Vagina (tissue), 2 donors: ENCODE measurements around the gene CARM1. TPM values are rescaled to one million over a fixed set of nuclear protein-coding genes. Genes with fewer than 3 reads are reported as not detected.

Source experiments
- DNase-seq, 2 donors: peaks; one replicate each; pipeline ENCODE4 v3.0.0-alpha.2; 2017; ENCODE audit errors: extremely low spot score in 2 of 2
- H3K27ac ChIP-seq: fragments of 200-600 bp; sonication (generic); one replicate; pipeline ENCODE4 v1.5.1; 2019
- H3K27me3 ChIP-seq: fragments of 200-600 bp; sonication (generic); one replicate; pipeline ENCODE4 v1.5.1; 2019
- H3K36me3 ChIP-seq, 2 donors: fragments of 200-600 bp; sonication (generic); one replicate each; pipeline ENCODE4 v1.5.1; 2017 to 2019
- H3K4me1 ChIP-seq: fragments of 200-600 bp; sonication (generic); one replicate; pipeline ENCODE4 v1.5.1; 2019
- H3K4me3 ChIP-seq, 2 donors: fragments of 200-600 bp; sonication (generic); 1 replicate in 1 of 2; 2 replicates in 1 of 2; pipeline ENCODE4 v1.5.1; 2016 to 2019
- H3K9me3 ChIP-seq: fragments of 200-600 bp; sonication (generic); one replicate; pipeline ENCODE4 v1.5.1; 2019
- CTCF ChIP-seq, 3 experiments: fragments of 450-650 bp in 2 of 3; fragments of 200-600 bp in 1 of 3; sonication (generic) in 1 of 3; IDR thresholded peaks; one replicate each; pipeline ENCODE4 v1.5.1; 2017 to 2019; ENCODE audit warnings: antibody characterized with exemption in 3 of 3, mild to moderate bottlenecking in 2 of 3, moderate library complexity in 2 of 3
- POLR2A ChIP-seq, 2 donors: fragments of 450-650 bp; IDR thresholded peaks; one replicate each; pipeline ENCODE4 v1.6.1; 2017; ENCODE audit warnings: antibody characterized with exemption in 2 of 2, mild to moderate bottlenecking in 2 of 2, moderate library complexity in 2 of 2
- POLR2AphosphoS5 ChIP-seq, 2 donors: sonication (generic); formaldehyde crosslinking; IDR thresholded peaks; one replicate each; pipeline ENCODE4 v1.9.0; 2017; ENCODE audit warnings: antibody characterized with exemption in 2 of 2, mild to moderate bottlenecking in 2 of 2, low read depth in 1 of 2; ENCODE audit not compliant: insufficient read depth in 1 of 2
- intact Hi-C: fragments of 100-400 bp; cut with DNase I; formaldehyde crosslinking; loops from one replicate; pipeline ENCODE4 v1.15.1; 2023
- total RNA-seq: library from RNA; depleted of rRNA; stranded (reverse); fragments of >200 nt; gene quantifications from one replicate; pipeline ENCODE4 v1.2.3, GENCODE V29; 2016

The CARM1 gene
- total RNA-seq, 1 donor from 2014 or later, result 28.2 TPM

- Histone ChIP-seq H3K9me3 (no peaks in the 10 kb centered on the region), H3K4me3 (no peak overlapping the region), H3K4me1 (peaks cover 9% of the 10 kb centered on the region), H3K27ac (no peak overlapping the region), H3K27me3 (no peaks in the 10 kb centered on the region), H3K36me3 (peaks cover 4 to 48% of the 10 kb centered on the region in 2 donors)
- intact Hi-C loops, result loop anchor here (10.0 kb wide), 1 partner anchor 45 kb away; the partner anchor contains the start of gene CARM1
- DNase-seq, result no peak
- TF ChIP-seq CTCF (IDR thresholded peaks at IDR 0.05) (no peak), POLR2A (IDR thresholded peaks at IDR 0.05) (no peak), POLR2AphosphoS5 (IDR thresholded peaks at IDR 0.05; ENCODE audit: insufficient read depth in 1 of 2, low read depth in 1 of 2) (no peak)
These were observed 48.9 kb downstream of the CARM1 start for GRCh38 chr19:10920288-10920655.

- no peak overlapping the region for H3K27ac ChIP-seq
- TF ChIP-seq POLR2AphosphoS5 (IDR thresholded peaks at IDR 0.05; ENCODE audit: insufficient read depth in 1 of 2, low read depth in 1 of 2) (no peak), POLR2A (IDR thresholded peaks at IDR 0.05) (no peak), CTCF (IDR thresholded peaks at IDR 0.05) (no peak)
- H3K27me3 ChIP-seq, result no peaks in the 10 kb centered on the region
- peaks cover 4% of the 10 kb centered on the region for H3K4me1 ChIP-seq
- H3K9me3 ChIP-seq, result no peaks in the 10 kb centered on the region
- intact Hi-C loops, result loop anchor here (10.0 kb wide), 1 partner anchor 46 kb away; the partner anchor contains the start of gene CARM1
- DNase-seq, result no peak
- H3K4me3 ChIP-seq, result no peak overlapping the region
- H3K36me3 ChIP-seq, result peaks cover 4 to 48% of the 10 kb centered on the region in 2 donors
These were observed 49.4 kb downstream of the CARM1 start for GRCh38 chr19:10920781-10921180.

GRCh38 chr19:10921199-10921909 lies 50.0 kb downstream of the CARM1 start:
- peaks cover 4 to 44% of the 10 kb centered on the region in 2 donors for H3K36me3 ChIP-seq
- no peak overlapping the region for H3K4me3 ChIP-seq
- intact Hi-C loops, result loop anchor here (10.0 kb wide), 1 partner anchor 47 kb away; the partner anchor contains the start of gene CARM1
- no peak for TF ChIP-seq POLR2AphosphoS5 (IDR thresholded peaks at IDR 0.05; ENCODE audit: insufficient read depth in 1 of 2, low read depth in 1 of 2)
- no peak for TF ChIP-seq POLR2A (IDR thresholded peaks at IDR 0.05)
- TF ChIP-seq CTCF (IDR thresholded peaks at IDR 0.05), result no peak
- DNase-seq, result no peak
- no peak overlapping the region for H3K27ac ChIP-seq
- H3K9me3 ChIP-seq, result no peaks in the 10 kb centered on the region
- no peaks in the 10 kb centered on the region for H3K27me3 ChIP-seq
- H3K4me1 ChIP-seq, result no peaks in the 10 kb centered on the region

- TF ChIP-seq POLR2A (IDR thresholded peaks at IDR 0.05) (no peak), CTCF (IDR thresholded peaks at IDR 0.05) (no peak), POLR2AphosphoS5 (IDR thresholded peaks at IDR 0.05; ENCODE audit: insufficient read depth in 1 of 2, low read depth in 1 of 2) (no peak)
- Histone ChIP-seq H3K36me3 (peaks cover 4 to 39% of the 10 kb centered on the region in 2 donors), H3K27me3 (no peaks in the 10 kb centered on the region), H3K9me3 (no peaks in the 10 kb centered on the region), H3K4me1 (peaks cover 3% of the 10 kb centered on the region), H3K27ac (no peak overlapping the region), H3K4me3 (no peak overlapping the region)
- intact Hi-C loops, result loop anchor here (10.0 kb wide), 1 partner anchor 47 kb away; the partner anchor contains the start of gene CARM1
- no peak for DNase-seq
These were observed 50.7 kb downstream of the CARM1 start for GRCh38 chr19:10921910-10922637.
